ENCODE results near the gene PTPN1. TPM values are rescaled to one million over a fixed set of nuclear protein-coding genes. Genes with fewer than 3 reads are reported as not detected.

Gene PTPN1
- total RNA-seq, 4 donors from 2014 or later: 19.9 to 31.4 (median 23.2) TPM

GRCh38 chr20:50582092-50582491, 71.9 kb downstream of the PTPN1 start:
- TF ChIP-seq, protein P1, sequence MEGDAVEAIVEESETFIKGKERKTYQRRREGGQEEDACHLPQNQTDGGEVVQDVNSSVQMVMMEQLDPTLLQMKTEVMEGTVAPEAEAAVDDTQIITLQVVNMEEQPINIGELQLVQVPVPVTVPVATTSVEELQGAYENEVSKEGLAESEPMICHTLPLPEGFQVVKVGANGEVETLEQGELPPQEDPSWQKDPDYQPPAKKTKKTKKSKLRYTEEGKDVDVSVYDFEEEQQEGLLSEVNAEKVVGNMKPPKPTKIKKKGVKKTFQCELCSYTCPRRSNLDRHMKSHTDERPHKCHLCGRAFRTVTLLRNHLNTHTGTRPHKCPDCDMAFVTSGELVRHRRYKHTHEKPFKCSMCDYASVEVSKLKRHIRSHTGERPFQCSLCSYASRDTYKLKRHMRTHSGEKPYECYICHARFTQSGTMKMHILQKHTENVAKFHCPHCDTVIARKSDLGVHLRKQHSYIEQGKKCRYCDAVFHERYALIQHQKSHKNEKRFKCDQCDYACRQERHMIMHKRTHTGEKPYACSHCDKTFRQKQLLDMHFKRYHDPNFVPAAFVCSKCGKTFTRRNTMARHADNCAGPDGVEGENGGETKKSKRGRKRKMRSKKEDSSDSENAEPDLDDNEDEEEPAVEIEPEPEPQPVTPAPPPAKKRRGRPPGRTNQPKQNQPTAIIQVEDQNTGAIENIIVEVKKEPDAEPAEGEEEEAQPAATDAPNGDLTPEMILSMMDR (IDR thresholded peaks at IDR 0.05; ENCODE audit: low read depth): no peak

GRCh38 chr20:50582591-50583234, 72.5 kb downstream of the PTPN1 start:
- TF ChIP-seq, protein P1 (IDR thresholded peaks at IDR 0.05; ENCODE audit: low read depth): no peak

DNA sequence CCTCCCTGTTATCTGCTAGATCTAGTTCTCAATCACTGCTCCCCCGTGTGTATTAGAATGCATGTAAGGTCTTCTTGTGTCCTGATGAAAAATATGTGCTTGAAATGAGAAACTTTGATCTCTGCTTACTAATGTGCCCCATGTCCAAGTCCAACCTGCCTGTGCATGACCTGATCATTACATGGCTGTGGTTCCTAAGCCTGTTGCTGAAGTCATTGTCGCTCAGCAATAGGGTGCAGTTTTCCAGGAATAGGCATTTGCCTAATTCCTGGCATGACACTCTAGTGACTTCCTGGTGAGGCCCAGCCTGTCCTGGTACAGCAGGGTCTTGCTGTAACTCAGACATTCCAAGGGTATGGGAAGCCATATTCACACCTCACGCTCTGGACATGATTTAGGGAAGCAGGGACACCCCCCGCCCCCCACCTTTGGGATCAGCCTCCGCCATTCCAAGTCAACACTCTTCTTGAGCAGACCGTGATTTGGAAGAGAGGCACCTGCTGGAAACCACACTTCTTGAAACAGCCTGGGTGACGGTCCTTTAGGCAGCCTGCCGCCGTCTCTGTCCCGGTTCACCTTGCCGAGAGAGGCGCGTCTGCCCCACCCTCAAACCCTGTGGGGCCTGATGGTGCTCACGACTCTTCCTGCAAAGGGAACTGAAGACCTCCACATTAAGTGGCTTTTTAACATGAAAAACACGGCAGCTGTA, 73.4 kb downstream of the PTPN1 start:
- TF ChIP-seq, protein P1 (IDR thresholded peaks at IDR 0.05; ENCODE audit: low read depth): no peak

DNA sequence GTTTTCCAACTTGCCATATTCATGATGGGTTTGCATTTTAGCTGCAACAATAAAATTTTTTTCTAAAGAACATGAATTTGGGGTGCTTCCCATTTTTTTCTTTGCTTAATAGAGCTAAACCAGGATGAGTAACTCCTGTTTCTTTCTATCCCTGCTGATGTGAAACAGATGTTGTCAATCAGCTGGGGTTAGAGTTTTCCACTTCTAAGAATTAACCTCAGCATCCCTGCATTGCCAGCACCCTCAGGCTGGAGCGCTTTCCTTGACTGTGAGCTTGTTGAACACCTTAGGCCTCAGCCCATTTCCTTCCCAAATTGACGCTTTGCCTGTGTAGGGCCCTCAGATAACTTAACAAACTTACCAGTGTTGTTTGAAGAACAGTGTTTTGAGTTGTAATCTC, 74.5 kb downstream of the PTPN1 start:
- TF ChIP-seq, protein P1 (IDR thresholded peaks at IDR 0.05; ENCODE audit: low read depth): no peak

DNA sequence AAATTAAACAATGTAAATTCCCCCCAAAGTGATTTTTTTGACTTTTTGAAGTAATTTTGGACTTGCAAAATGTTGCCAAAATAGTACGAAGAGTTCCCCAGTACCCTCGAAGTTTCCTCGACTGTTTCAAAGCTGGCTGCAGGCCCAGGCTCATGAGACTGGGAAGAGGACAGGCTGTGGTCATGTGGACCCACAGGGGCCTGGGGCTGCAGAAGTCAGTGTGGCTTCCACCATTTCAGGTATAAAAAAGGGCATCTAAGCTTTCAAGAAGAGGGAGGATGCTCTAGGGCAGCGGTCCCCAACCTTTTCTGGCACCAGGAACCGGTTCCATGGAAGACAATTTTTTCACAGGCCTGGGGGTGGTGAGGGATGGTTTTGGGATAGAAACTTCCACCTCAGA, 75.0 kb downstream of the PTPN1 start:
- TF ChIP-seq, protein P1 (IDR thresholded peaks at IDR 0.05; ENCODE audit: low read depth): no peak

- TF ChIP-seq, protein P1 (IDR thresholded peaks at IDR 0.05; ENCODE audit: low read depth): no peak
Measured at GRCh38 chr20:50585678-50586077, 75.5 kb downstream of the PTPN1 start.

DNA sequence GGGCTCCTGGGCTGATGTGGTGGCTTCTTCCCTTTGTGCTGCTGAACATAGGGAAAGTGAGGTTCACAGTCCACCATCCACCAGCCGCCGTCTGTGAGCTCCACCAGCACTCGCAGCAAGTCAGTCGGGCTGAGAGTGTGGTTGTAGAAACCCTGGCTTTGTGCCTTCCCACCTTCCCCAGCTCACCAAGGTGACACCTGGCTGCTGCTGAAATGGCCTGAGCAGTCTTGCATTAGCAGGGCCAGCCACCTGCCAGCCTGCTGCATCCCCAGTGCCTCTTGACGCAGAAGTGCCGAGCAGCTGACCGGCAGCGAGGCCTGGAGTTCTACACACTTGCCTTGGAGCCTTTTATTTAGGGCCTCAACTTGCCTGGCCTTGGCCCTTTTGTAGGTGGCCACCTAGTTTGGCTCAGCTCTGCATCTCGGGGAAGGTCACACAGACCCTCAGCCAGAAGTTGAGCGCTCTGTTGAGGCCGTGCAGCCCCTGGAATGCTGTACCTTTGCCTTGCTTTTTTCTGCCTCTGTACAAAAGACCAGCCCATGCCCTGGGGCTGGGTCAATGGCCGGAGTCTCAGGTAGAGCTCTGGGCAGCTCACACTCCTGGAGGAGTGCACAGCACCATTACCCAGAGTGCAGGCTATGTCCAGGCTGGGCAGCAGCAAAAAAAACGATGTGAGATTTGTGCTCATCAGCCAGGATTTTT, 76.5 kb downstream of the PTPN1 start:
- TF ChIP-seq, protein P1 (IDR thresholded peaks at IDR 0.05; ENCODE audit: low read depth): no peak
